ENCODE measurements around the gene AP3S1.

AP3S1 gene

GRCh38 chr5:115940080-115940810, 98.5 kb downstream of the AP3S1 start:
- no peak for DNase-seq (ENCODE audit: low spot score)

- DNase-seq (ENCODE audit: low spot score) = no peak
Observed at GRCh38 chr5:115941051-115941675, 99.4 kb downstream of the AP3S1 start.

- DNase-seq (ENCODE audit: low spot score) = no peak
Observed at GRCh38 chr5:115944501-115944900, 102.8 kb downstream of the AP3S1 start.

GRCh38 chr5:115946655-115947054, 104.9 kb downstream of the AP3S1 start:
- DNase-seq (ENCODE audit: low spot score) = no peak

GRCh38 chr5:115947260-115947659, 105.5 kb downstream of the AP3S1 start:
- DNase-seq (ENCODE audit: low spot score) = no peak

- DNase-seq (ENCODE audit: low spot score) = no peak
Observed at GRCh38 chr5:115948091-115948534, 106.4 kb downstream of the AP3S1 start.

- DNase-seq (ENCODE audit: low spot score) = no peak
Observed at GRCh38 chr5:115949096-115949495, 107.4 kb downstream of the AP3S1 start.

GRCh38 chr5:115952588-115952987, 110.9 kb downstream of the AP3S1 start:
- DNase-seq (ENCODE audit: low spot score) = no peak

- DNase-seq (ENCODE audit: low spot score) = no peak
Observed at GRCh38 chr5:115954144-115954543, 112.4 kb downstream of the AP3S1 start.

- no peak for DNase-seq (ENCODE audit: low spot score)
Observed at GRCh38 chr5:115956957-115957356, 115.2 kb downstream of the AP3S1 start.

GRCh38 chr5:115961381-115962238, 119.9 kb downstream of the AP3S1 start:
- no peak for DNase-seq (ENCODE audit: low spot score)

- no peak for DNase-seq (ENCODE audit: low spot score)
Observed at GRCh38 chr5:115962239-115962564, 120.5 kb downstream of the AP3S1 start, which contains the start of gene LVRN. TSS of gene LVRN (plus strand) at chr5:115962475. CDS start at chr5:115962618, 143 bp downstream.

GRCh38 chr5:115962565-115963402, 121.0 kb downstream of the AP3S1 start:
- peak; percentile 45 for DNase-seq (ENCODE audit: low spot score)

GRCh38 chr5:115963566-115963965, 121.8 kb downstream of the AP3S1 start:
- DNase-seq (ENCODE audit: low spot score) = no peak
